HG02763 (cell line): ENCODE measurements around the gene ACOXL.

Experiments used
- ATAC-seq: cut with Tn5 transposase; IDR thresholded peaks from one replicate; pipeline ENCODE4 v1.9.1; 2021; ENCODE audit warnings: mild to moderate bottlenecking, moderate library complexity; ENCODE audit not compliant: unreplicated experiment

The ACOXL gene

GRCh38 chr2:110790907-110791306 lies 58.5 kb downstream of the ACOXL start:
- no peak for ATAC-seq

DNA sequence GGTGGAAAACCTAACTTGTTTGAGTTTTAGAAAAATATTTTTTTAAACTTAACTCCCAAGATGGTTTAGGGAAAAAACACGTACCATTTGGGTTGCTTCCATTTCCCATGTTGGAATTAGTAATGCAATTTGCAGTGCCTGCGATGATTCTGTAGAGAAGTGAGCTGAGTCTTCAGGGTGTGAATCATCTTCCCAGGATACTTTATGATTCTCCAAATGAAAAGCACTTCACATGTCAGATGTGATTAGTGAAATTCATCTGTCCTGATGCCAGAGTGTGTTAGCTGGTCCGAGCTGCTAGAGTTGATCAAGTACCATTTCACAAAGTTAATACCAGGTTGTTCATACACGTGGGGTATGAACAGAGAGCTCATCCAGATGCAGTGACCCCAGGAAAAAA lies 59.1 kb downstream of the ACOXL start:
- ATAC-seq: no peak

- no peak for ATAC-seq
Measured at GRCh38 chr2:110793034-110793433, 60.7 kb downstream of the ACOXL start.

DNA sequence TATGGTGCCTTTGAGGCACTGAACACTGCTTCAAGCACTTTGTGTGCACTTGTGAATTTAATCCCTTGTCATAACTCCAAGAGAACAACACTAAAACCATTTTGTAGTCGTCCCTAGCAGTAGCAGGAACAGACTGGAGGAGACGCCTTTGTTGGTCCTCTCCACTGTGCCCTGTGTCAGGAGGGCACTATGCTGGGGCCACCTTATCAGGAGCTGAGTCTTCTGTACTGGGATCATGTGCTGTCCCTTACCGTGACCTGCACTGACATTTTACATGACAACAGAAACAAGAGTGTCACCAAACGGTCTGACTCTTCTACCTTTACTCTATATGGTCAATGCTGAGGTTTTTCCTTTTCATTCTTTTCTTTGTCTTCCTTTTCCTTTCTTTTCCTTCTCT lies 62.0 kb downstream of the ACOXL start:
- no peak for ATAC-seq

GRCh38 chr2:110794951-110795350 lies 62.6 kb downstream of the ACOXL start:
- no peak for ATAC-seq

DNA sequence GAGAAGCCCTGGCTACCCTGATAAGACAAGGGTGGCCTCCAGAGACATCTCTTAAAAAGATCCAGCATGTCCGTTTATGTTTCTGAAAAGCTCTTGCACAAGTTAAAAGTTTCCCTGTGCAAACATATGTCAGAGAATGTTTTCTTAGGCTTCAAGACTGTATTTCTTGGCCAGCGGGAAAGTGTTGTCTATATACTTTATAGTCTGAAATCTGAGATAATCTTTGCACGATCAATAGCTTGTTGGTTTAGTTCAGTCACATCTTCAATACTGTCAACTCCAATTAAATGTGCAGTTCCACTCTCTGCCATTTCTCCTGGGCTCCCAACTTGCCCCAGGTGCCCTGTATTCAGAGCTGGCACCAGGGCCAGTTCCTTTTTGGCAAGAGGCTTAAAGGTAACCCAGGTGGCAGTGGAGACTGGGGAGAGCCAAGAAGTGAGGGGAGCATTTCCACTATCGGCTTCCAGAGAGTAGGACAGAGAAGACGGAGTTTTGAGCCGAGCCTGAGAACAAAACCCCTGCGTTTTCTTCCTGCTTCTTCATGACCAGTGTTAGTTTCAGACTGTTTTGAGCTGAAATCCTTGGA lies 64.4 kb downstream of the ACOXL start:
- no peak for ATAC-seq

- no peak for ATAC-seq
Measured at GRCh38 chr2:110799376-110799775, 67.0 kb downstream of the ACOXL start.

DNA sequence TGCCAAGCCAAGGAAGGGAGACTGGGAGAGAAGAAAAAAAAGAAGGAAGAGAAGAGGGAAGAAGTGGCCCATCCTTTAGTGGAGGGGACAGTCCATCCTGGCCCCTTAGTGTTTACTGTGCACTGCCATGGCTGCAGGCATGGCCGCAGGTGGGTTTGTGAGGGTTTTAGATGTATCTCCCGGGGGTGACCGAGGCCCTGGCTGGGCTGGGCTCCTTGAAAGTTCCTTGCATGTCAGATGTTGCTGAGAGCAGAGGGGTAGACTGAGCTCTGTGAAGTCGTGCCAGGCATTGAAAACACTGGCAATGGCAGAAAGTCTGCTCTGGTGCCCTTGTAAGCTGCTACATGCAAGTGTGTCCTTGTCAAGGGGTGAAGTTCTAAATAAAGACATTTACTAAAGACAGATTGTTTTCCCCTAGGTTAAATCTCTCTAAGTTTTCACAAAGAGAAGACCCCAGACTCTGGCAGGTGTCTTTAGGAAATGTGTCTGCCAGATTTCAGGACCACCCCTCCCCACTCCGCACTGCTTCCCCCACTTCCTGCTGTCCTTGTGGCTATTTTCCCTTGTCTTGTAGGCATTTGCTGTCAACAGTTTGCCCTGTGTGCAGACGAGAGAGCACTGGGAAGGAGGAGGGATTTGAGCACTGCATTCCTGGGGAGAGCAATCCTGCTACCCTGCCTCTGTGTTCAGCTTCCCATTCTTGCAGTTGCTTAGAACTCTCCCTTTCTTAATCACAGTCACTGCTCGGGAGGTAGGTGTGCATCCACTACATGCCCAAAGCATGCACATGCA lies 68.4 kb downstream of the ACOXL start:
- no peak for ATAC-seq

GRCh38 chr2:110802208-110802932 lies 70.0 kb downstream of the ACOXL start:
- no peak for ATAC-seq

DNA sequence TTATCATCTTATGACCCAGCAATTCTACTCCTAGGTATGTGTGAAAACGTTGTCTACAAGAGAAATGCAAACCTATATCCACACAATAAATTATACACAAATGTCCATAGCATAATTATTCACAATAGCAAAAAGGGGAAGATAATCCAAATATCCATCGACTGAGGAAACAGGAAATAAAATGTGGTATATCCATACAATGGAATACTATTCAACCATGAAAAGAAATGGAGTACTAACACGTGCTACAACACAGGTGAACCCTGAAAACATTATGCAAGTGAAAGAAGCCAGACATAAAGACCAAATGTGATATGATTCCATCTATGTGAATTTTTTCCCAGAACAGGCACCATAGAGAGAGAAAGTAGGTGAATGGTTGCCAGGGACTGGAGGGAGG lies 72.1 kb downstream of the ACOXL start:
- ATAC-seq: no peak

- no peak for ATAC-seq
Measured at GRCh38 chr2:110804915-110805314, 72.5 kb downstream of the ACOXL start.

DNA sequence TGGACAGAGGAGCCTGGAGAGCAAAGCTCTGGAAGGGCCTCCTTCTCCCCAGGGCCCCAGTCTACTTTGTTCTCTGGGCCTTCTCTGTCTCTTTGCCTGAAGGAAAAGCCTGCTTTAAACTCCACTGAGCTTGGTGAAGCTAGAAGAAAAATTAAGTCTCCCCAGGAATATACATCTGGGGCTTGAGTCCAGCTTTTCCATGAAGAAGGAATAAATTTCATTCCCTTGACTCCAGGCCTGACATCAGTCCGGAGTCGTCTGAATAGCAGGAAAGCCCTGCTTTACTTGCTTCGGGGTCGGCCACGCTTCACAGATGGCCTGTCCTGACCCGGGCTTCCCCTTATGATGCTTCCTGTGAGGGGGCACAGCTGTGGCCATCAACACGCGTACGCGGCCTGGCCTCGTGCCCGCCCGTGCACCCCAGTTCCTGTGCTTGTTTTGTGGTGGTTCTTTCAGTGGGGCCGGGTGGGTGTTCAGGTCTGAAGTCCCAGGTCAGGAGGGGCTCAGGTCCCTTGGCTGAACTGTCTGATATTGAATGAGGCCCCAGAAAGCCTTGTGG lies 73.6 kb downstream of the ACOXL start:
- ATAC-seq: no peak

GRCh38 chr2:110807522-110807921 lies 75.1 kb downstream of the ACOXL start:
- ATAC-seq: no peak

- ATAC-seq: no peak
Measured at GRCh38 chr2:110810404-110810803, 78.0 kb downstream of the ACOXL start.

- ATAC-seq: no peak
Measured at GRCh38 chr2:110812726-110813645, 80.6 kb downstream of the ACOXL start.

- ATAC-seq: no peak
Measured at GRCh38 chr2:110813896-110814295, 81.5 kb downstream of the ACOXL start.

GRCh38 chr2:110815938-110816337 lies 83.6 kb downstream of the ACOXL start:
- no peak for ATAC-seq

DNA sequence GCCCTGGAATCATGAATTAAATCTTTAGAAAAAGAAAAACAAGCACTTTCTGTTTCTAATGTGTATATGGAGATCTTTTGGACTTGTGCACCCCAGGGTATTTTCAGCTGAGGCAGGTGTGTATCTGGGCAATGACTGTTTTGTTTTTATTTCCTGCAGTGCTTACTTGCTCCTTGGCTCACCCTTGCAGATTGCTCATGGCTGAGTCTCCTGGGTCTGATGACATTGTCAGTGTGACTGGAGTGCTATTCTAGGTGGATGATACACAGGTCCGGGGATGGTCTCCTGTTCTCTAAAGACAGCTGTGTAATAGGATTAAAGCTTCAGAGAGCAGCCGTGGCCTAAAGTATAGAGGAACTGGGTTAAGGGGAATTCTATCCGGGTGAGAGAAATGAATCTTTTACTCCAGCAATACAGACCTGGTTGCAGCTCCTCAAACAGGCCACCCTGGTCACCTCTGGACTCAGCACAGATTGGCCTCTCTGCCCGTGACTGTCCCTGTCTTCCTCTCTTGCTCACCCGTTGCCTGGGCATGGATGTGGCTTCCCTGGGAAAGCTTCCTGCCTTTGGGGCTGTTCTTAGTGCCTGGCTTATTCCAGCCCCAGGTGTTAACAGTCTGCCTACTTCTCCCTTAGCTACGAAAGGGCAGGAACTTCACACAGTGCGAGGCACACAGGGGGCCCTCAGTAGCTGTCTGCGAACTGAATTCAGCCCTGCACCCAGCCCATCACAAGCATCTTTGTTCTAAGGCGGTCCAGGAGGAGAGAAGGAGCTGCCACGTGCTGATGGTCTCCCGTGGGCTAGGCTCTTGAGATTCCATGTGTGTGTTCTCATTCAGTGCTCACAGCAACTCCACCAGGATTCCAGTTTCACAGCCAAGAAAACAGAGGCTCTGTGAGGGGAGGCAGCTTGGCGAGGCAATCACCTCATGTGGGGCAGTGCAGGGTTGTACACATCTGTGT lies 84.3 kb downstream of the ACOXL start:
- ATAC-seq: no peak

DNA sequence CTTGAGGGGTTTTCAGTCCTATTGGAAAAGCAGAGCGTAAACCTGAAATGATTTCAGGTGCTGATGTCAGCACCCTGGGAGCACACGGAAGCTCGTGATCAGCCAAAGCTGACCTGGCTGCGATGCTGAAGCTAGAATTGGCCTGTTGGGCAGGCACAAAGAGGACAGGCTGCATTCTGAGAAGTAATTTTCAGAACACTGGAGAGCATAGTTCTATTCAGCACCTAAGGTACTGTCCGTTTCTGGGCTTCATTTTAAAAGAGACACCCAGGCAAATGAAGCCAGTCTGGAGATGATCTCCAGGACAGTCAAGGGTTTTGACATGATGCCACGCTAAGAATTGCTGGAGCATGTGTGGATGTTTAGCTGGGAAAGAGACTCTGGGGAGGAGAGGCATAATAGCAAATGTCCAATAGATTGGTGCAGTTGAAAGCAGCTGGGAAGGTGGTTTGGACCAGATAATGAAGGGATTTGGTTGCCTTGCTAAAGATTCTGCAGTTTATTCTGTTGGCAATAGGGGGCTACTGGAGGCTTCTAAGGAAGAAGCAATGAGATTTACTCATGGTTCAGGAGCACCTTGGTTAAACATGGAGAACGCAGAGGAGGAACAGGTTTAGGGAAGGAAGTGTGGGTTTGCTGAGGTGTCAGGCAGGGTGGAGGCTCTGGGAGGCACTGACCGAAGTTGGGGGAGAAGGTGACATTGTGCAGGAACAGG lies 86.6 kb downstream of the ACOXL start:
- ATAC-seq: no peak
